Measurements from ENCODE around the gene DENND6B. TPM values are rescaled to one million over a fixed set of nuclear protein-coding genes. Genes with fewer than 3 reads are reported as not detected.

Gene DENND6B
- total and polyA plus RNA-seq, 2 of the 13 experiments (the other 11 are each of a cell fraction or from before 2014, with no cell fraction given): 0.95 to 3.8 TPM

DNA sequence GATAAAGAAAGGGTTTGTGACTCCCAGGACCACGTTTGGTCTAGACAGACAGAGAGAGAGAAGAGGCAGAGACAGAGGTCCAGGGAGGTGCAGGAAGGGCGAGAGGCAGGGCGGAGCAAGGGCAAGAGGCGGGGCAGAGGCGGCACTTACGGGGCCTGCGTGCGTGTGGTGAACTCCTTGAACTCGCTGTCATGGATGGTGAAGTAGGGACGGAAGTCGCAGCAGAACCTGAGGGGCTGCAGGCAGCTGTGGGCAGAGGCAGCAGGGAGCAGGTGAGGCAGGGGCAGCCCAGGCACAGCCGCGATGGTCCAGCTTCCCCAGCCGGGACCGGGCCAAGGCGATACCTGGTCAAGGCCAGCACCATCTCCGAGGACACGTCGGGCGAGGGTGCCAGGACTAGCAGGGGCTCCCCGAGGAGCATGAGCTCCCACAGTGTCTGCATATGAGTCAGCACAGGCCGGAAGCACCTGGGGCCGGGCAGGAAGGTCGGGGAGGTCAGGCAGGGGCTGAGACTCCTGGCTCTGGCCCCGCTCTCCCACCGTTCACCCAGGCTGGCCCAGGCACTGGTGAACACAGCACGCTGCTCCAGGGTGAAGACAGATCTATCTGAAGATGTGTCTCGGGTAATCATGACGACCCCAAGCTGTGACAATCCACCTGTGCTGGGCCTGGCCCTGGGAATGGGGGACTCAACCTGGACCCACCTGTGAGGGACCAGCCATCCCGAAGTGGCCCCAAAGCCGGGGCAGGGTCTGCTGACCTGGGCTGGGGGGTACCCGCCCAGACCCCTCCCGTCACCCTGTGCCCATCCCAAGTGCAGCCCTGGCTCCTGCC is 12.1 kb downstream of the DENND6B start (continued):
- TF ChIP-seq, protein P1, sequence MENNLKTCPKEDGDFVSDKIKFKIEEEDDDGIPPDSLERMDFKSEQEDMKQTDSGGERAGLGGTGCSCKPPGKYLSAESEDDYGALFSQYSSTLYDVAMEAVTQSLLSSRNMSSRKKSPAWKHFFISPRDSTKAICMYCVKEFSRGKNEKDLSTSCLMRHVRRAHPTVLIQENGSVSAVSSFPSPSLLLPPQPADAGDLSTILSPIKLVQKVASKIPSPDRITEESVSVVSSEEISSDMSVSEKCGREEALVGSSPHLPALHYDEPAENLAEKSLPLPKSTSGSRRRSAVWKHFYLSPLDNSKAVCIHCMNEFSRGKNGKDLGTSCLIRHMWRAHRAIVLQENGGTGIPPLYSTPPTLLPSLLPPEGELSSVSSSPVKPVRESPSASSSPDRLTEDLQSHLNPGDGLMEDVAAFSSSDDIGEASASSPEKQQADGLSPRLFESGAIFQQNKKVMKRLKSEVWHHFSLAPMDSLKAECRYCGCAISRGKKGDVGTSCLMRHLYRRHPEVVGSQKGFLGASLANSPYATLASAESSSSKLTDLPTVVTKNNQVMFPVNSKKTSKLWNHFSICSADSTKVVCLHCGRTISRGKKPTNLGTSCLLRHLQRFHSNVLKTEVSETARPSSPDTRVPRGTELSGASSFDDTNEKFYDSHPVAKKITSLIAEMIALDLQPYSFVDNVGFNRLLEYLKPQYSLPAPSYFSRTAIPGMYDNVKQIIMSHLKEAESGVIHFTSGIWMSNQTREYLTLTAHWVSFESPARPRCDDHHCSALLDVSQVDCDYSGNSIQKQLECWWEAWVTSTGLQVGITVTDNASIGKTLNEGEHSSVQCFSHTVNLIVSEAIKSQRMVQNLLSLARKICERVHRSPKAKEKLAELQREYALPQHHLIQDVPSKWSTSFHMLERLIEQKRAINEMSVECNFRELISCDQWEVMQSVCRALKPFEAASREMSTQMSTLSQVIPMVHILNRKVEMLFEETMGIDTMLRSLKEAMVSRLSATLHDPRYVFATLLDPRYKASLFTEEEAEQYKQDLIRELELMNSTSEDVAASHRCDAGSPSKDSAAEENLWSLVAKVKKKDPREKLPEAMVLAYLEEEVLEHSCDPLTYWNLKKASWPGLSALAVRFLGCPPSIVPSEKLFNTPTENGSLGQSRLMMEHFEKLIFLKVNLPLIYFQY (CRISPR knock-in tag; IDR thresholded peaks at IDR 0.05; ENCODE audit: borderline replicate concordance): no peak
- TF ChIP-seq AGO2 (optimal IDR thresholded peaks at IDR 0.05; ENCODE audit: low read depth, low read length): no peak
- no peak for TF ChIP-seq ZNF160 (CRISPR knock-in tag; IDR thresholded peaks at IDR 0.05)
- no peak for TF ChIP-seq EHMT2 (IDR thresholded peaks at IDR 0.05; ENCODE audit: borderline replicate concordance, low read depth, low read length)
- no peak for TF ChIP-seq PHB2 (IDR thresholded peaks at IDR 0.05; ENCODE audit: partially characterized antibody)
- TF ChIP-seq SIX1 (CRISPR knock-in tag; IDR thresholded peaks at IDR 0.05; ENCODE audit: borderline replicate concordance): no peak
- TF ChIP-seq, protein P2, sequence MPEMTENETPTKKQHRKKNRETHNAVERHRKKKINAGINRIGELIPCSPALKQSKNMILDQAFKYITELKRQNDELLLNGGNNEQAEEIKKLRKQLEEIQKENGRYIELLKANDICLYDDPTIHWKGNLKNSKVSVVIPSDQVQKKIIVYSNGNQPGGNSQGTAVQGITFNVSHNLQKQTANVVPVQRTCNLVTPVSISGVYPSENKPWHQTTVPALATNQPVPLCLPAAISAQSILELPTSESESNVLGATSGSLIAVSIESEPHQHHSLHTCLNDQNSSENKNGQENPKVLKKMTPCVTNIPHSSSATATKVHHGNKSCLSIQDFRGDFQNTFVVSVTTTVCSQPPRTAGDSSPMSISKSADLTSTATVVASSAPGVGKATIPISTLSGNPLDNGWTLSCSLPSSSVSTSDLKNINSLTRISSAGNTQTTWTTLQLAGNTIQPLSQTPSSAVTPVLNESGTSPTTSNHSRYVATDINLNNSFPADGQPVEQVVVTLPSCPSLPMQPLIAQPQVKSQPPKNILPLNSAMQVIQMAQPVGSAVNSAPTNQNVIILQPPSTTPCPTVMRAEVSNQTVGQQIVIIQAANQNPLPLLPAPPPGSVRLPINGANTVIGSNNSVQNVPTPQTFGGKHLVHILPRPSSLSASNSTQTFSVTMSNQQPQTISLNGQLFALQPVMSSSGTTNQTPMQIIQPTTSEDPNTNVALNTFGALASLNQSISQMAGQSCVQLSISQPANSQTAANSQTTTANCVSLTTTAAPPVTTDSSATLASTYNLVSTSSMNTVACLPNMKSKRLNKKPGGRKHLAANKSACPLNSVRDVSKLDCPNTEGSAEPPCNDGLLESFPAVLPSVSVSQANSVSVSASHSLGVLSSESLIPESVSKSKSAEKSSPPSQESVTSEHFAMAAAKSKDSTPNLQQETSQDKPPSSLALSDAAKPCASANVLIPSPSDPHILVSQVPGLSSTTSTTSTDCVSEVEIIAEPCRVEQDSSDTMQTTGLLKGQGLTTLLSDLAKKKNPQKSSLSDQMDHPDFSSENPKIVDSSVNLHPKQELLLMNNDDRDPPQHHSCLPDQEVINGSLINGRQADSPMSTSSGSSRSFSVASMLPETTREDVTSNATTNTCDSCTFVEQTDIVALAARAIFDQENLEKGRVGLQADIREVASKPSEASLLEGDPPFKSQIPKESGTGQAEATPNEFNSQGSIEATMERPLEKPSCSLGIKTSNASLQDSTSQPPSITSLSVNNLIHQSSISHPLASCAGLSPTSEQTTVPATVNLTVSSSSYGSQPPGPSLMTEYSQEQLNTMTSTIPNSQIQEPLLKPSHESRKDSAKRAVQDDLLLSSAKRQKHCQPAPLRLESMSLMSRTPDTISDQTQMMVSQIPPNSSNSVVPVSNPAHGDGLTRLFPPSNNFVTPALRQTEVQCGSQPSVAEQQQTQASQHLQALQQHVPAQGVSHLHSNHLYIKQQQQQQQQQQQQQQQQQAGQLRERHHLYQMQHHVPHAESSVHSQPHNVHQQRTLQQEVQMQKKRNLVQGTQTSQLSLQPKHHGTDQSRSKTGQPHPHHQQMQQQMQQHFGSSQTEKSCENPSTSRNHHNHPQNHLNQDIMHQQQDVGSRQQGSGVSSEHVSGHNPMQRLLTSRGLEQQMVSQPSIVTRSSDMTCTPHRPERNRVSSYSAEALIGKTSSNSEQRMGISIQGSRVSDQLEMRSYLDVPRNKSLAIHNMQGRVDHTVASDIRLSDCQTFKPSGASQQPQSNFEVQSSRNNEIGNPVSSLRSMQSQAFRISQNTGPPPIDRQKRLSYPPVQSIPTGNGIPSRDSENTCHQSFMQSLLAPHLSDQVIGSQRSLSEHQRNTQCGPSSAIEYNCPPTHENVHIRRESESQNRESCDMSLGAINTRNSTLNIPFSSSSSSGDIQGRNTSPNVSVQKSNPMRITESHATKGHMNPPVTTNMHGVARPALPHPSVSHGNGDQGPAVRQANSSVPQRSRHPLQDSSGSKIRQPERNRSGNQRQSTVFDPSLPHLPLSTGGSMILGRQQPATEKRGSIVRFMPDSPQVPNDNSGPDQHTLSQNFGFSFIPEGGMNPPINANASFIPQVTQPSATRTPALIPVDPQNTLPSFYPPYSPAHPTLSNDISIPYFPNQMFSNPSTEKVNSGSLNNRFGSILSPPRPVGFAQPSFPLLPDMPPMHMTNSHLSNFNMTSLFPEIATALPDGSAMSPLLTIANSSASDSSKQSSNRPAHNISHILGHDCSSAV (CRISPR knock-in tag; IDR thresholded peaks at IDR 0.05; ENCODE audit: borderline replicate concordance): no peak
- TF ChIP-seq ZNF775 (CRISPR knock-in tag; IDR thresholded peaks at IDR 0.05; ENCODE audit: borderline replicate concordance): no peak
- no peak for TF ChIP-seq ZNF713 (CRISPR knock-in tag; IDR thresholded peaks at IDR 0.05)
- TF ChIP-seq, protein P3, sequence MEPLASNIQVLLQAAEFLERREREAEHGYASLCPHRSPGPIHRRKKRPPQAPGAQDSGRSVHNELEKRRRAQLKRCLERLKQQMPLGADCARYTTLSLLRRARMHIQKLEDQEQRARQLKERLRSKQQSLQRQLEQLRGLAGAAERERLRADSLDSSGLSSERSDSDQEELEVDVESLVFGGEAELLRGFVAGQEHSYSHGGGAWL (CRISPR knock-in tag; IDR thresholded peaks at IDR 0.05): no peak
- no peak for TF ChIP-seq ZMAT3 (CRISPR knock-in tag; conservative IDR thresholded peaks at IDR 0.05)
- TF ChIP-seq NR2F1 (CRISPR knock-in tag; IDR thresholded peaks at IDR 0.05): peak in 1 of 2 experiments; percentile 39; a peak in 1 of 4 replicates
- TF ChIP-seq ZNF180 (CRISPR knock-in tag; IDR thresholded peaks at IDR 0.05; ENCODE audit: borderline replicate concordance, low read depth): no peak
- TF ChIP-seq SMARCC2 (IDR thresholded peaks at IDR 0.05): no peak
- TF ChIP-seq HMG20A (CRISPR knock-in tag; IDR thresholded peaks at IDR 0.05; ENCODE audit: borderline replicate concordance): no peak
- peak; percentile 40; the same call in 1 of the 2 replicates for TF ChIP-seq SALL1 (CRISPR knock-in tag; IDR thresholded peaks at IDR 0.05)
- TF ChIP-seq JUNB (CRISPR knock-in tag; IDR thresholded peaks at IDR 0.05; ENCODE audit: borderline replicate concordance): no peak

Measured in HepG2 (cell line).